ENCODE results near the gene ETV5. TPM values are rescaled to one million over a fixed set of nuclear protein-coding genes. Genes with fewer than 3 reads are reported as not detected.
"Not testable (repeated sequence)": the region's sequence is repeated elsewhere in the genome, so short reads cannot be mapped to it uniquely, and the experiment has no call there.

Gene ETV5
- total RNA-seq, 3 donors from 2014 or later (not counting 1 experiment from before 2014, with no cell fraction given), result 3.0 to 5.3 (median 4.6) TPM

DNA sequence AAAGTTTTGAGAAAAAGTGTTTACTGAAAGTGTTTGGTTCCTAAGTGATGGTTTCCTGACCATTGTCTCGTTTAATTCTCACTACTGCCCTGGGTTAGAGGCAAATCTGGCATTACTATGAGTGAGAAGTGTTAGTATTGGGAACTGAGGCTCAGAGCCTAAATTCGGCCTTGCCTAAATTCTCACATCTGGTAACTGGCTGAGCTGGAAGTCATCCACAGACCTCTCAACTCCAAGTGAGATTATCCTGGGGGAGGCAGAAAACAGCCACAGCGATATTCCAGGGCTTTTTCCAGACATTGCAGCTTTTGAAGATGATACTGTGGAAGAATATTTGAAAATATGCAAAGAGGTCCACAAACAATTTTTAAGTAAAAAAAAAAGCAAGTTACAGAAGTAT is 86.0 kb downstream of the ETV5 start:
- no peaks in the 10 kb centered on the region for H3K4me1 ChIP-seq (ENCODE audit: control insufficient read depth, insufficient read depth, low read length)
- DNase-seq, result no peak
- Mint-ChIP-seq H3K4me1 (no peaks in the 10 kb centered on the region), H3K27me3 (ENCODE audit: low read depth in 2 of 2) (peaks cover 28 to 44% of the 10 kb centered on the region in 2 donors), H3K4me3 (no peak overlapping the region), H3K36me3 (no peaks in the 10 kb centered on the region), H3K9me3 (no peaks in the 10 kb centered on the region), H3K27ac (no peak overlapping the region)
- H3K36me3 ChIP-seq (ENCODE audit: control insufficient read depth, insufficient read depth, low read length), result no peaks in the 10 kb centered on the region
- H3K4me3 ChIP-seq (ENCODE audit: low read length), result no peak overlapping the region
- WGBS (ENCODE audit: insufficient coverage), result 97% methylated on average over 2 of the region's 3 CpGs
- no peaks in the 10 kb centered on the region for H3K9me3 ChIP-seq (ENCODE audit: control insufficient read depth, insufficient read depth, low read length)
- intact Hi-C loops (cut with micrococcal nuclease), result no loop called here
- H3K27ac ChIP-seq (ENCODE audit: low read length), result no peak overlapping the region
- TF ChIP-seq, protein P1, sequence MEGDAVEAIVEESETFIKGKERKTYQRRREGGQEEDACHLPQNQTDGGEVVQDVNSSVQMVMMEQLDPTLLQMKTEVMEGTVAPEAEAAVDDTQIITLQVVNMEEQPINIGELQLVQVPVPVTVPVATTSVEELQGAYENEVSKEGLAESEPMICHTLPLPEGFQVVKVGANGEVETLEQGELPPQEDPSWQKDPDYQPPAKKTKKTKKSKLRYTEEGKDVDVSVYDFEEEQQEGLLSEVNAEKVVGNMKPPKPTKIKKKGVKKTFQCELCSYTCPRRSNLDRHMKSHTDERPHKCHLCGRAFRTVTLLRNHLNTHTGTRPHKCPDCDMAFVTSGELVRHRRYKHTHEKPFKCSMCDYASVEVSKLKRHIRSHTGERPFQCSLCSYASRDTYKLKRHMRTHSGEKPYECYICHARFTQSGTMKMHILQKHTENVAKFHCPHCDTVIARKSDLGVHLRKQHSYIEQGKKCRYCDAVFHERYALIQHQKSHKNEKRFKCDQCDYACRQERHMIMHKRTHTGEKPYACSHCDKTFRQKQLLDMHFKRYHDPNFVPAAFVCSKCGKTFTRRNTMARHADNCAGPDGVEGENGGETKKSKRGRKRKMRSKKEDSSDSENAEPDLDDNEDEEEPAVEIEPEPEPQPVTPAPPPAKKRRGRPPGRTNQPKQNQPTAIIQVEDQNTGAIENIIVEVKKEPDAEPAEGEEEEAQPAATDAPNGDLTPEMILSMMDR (IDR thresholded peaks at IDR 0.05), result no peak
- H3K27me3 ChIP-seq (ENCODE audit: control insufficient read depth, insufficient read depth, low read length), result no peaks in the 10 kb centered on the region
- no peak for ATAC-seq

DNA sequence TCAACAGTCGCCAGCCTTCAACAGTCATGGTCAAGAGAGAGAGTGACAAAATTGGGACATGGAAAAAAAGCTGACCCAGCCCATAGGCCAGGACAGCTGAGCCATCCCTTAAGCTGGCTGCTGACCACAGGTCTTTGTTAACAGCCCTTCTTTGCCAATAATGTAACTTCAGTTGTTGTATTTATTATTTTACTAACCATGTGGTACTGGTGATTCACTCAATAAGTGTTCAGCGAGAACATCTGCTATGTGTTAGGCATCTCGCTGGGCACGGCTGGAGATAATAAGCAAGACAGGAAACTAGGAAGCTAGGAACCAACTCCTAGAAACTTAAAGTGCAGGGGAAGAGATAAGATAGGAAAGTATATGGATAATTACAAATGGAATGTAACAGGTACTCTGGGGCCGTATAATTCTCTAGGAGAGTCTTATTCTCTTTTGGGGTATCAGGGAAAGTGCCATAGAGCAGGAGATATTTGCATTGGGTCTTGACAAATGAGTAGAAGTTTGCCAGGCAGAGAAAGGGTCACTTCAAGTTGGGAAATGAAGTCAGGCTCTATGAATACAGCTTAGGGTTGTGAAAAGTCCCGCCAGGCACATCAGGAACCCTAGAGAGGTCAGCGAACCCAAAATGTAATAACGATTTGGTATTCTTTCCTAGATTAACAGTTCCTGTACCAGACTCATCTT is 87.1 kb downstream of the ETV5 start:
- no peaks in the 10 kb centered on the region for H3K36me3 Mint-ChIP-seq
- H3K4me1 ChIP-seq (ENCODE audit: control insufficient read depth, insufficient read depth, low read length), result no peaks in the 10 kb centered on the region
- ATAC-seq (no peak), DNase-seq (no peak)
- H3K4me3 ChIP-seq (ENCODE audit: low read length), result no peak overlapping the region
- no peaks in the 10 kb centered on the region for H3K9me3 ChIP-seq (ENCODE audit: control insufficient read depth, insufficient read depth, low read length)
- H3K27me3 Mint-ChIP-seq (ENCODE audit: low read depth in 2 of 2), result peaks cover 28 to 43% of the 10 kb centered on the region in 2 donors
- intact Hi-C loops (cut with micrococcal nuclease), result no loop called here
- H3K9me3 Mint-ChIP-seq, result no peaks in the 10 kb centered on the region
- 94% methylated on average over 8 of the region's 8 CpGs for WGBS (ENCODE audit: insufficient coverage)
- no peaks in the 10 kb centered on the region for H3K36me3 ChIP-seq (ENCODE audit: control insufficient read depth, insufficient read depth, low read length)
- no peak overlapping the region for H3K27ac ChIP-seq (ENCODE audit: low read length)
- peaks cover 4% of the 10 kb centered on the region for H3K27me3 ChIP-seq (ENCODE audit: control insufficient read depth, insufficient read depth, low read length)
- H3K4me1 Mint-ChIP-seq, result no peaks in the 10 kb centered on the region
- H3K4me3 Mint-ChIP-seq, result no peak overlapping the region
- TF ChIP-seq, protein P1 (IDR thresholded peaks at IDR 0.05), result no peak
- no peak overlapping the region for H3K27ac Mint-ChIP-seq

DNA sequence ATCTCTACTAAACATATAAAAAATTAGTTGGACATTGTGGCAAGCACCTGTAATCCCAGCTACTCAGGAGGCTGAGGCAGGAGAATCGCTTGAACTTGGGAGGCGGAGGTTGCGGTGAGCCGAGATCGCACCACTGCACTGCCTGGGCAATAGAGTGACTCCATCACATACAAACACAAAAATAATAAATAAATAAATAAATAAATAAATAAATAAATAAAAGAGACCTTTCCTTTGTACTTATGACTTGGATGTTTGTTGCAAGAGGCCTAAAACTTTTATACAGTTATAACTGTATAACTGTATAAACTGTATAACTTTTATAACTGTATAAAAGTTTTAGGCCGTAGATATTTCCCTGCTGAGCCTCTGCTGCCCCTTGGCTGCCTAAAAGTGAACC is 87.6 kb downstream of the ETV5 start:
- intact Hi-C loops (cut with micrococcal nuclease); H3K4me3 Mint-ChIP-seq; H3K4me3 ChIP-seq (ENCODE audit: low read length); H3K4me1 Mint-ChIP-seq; H3K36me3 Mint-ChIP-seq; H3K27ac ChIP-seq (ENCODE audit: low read length); H3K9me3 ChIP-seq (ENCODE audit: control insufficient read depth, insufficient read depth, low read length); DNase-seq; H3K27me3 ChIP-seq (ENCODE audit: control insufficient read depth, insufficient read depth, low read length); ATAC-seq; H3K4me1 ChIP-seq (ENCODE audit: control insufficient read depth, insufficient read depth, low read length); H3K27ac Mint-ChIP-seq; H3K9me3 Mint-ChIP-seq; H3K36me3 ChIP-seq (ENCODE audit: control insufficient read depth, insufficient read depth, low read length): not testable (repeated sequence)
- H3K27me3 Mint-ChIP-seq (ENCODE audit: low read depth in 2 of 2), result peaks cover 23 to 39% of the 10 kb centered on the region in 2 donors
- WGBS (ENCODE audit: insufficient coverage), result 98% methylated on average over 5 of the region's 6 CpGs

DNA sequence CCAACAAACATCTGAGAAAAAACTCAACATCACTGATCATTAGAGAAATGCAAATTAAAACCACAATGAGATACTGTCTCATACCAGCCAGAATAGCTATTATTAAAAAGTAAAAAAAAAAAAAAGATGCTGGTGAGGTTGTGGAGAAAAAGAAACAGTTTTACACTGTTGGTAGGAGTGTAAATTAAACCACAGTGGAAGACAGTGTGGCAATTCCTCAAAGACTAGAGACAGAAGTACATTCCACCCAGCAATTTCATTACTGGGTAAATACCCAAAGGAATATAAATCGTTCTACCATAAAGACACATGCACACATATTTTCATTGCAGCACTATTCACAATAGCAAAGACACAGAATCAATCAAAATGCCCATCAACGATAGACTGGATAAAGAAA is 89.6 kb downstream of the ETV5 start:
- H3K27me3 ChIP-seq (ENCODE audit: control insufficient read depth, insufficient read depth, low read length); H3K4me1 Mint-ChIP-seq; H3K36me3 Mint-ChIP-seq; H3K9me3 Mint-ChIP-seq; H3K36me3 ChIP-seq (ENCODE audit: control insufficient read depth, insufficient read depth, low read length); H3K27ac ChIP-seq (ENCODE audit: low read length); DNase-seq; ATAC-seq; H3K4me3 ChIP-seq (ENCODE audit: low read length); H3K4me3 Mint-ChIP-seq; H3K4me1 ChIP-seq (ENCODE audit: control insufficient read depth, insufficient read depth, low read length); intact Hi-C loops (cut with micrococcal nuclease); H3K9me3 ChIP-seq (ENCODE audit: control insufficient read depth, insufficient read depth, low read length); H3K27ac Mint-ChIP-seq: not testable (repeated sequence)
- peaks cover 16 to 27% of the 10 kb centered on the region in 2 donors for H3K27me3 Mint-ChIP-seq (ENCODE audit: low read depth in 2 of 2)
- WGBS (ENCODE audit: insufficient coverage), result 73% methylated on average over 2 of the region's 2 CpGs

Data from natural killer cell (primary cell).